ENCODE measurements around the gene TLCD2.
"Not testable (repeated sequence)": the region's sequence is repeated elsewhere in the genome, so short reads cannot be mapped to it uniquely, and the experiment has no call there.

Gene TLCD2

GRCh38 chr17:1713160-1713877 lies 3.1 kb upstream of the TLCD2 start:
- no peaks in the 10 kb centered on the region for H3K9me3 ChIP-seq (ENCODE audit: control insufficient read depth, low read depth, low read length)
- peaks cover 25% of the 10 kb centered on the region for H3K27me3 ChIP-seq (ENCODE audit: control insufficient read depth, insufficient read depth, low read length)
- H3K4me3 ChIP-seq (ENCODE audit: low read length) = no peak overlapping the region
- H3K4me1 ChIP-seq (ENCODE audit: control insufficient read depth, low read depth, low read length) = peaks cover 10% of the 10 kb centered on the region
- no peaks in the 10 kb centered on the region for H3K36me3 ChIP-seq (ENCODE audit: control insufficient read depth, low read depth, low read length)
- no peak overlapping the region for H3K27ac ChIP-seq (ENCODE audit: low read length)
- no peak overlapping the region for H3K9ac ChIP-seq (ENCODE audit: low read length)

GRCh38 chr17:1712271-1712670 lies 2.1 kb upstream of the TLCD2 start:
- Histone ChIP-seq H3K9me3 (ENCODE audit: control insufficient read depth, low read depth, low read length) (no peaks in the 10 kb centered on the region), H3K9ac (ENCODE audit: low read length) (no peak overlapping the region), H3K4me1 (ENCODE audit: control insufficient read depth, low read depth, low read length) (peaks cover 10% of the 10 kb centered on the region), H3K36me3 (ENCODE audit: control insufficient read depth, low read depth, low read length) (no peaks in the 10 kb centered on the region), H3K4me3 (ENCODE audit: low read length) (no peak overlapping the region), H3K27ac (ENCODE audit: low read length) (no peak overlapping the region), H3K27me3 (ENCODE audit: control insufficient read depth, insufficient read depth, low read length) (peaks cover 25% of the 10 kb centered on the region)

GRCh38 chr17:1711804-1712203 lies 1.6 kb upstream of the TLCD2 start:
- H3K4me3 ChIP-seq (ENCODE audit: low read length) = no peak overlapping the region
- peaks cover 25% of the 10 kb centered on the region for H3K27me3 ChIP-seq (ENCODE audit: control insufficient read depth, insufficient read depth, low read length)
- no peaks in the 10 kb centered on the region for H3K9me3 ChIP-seq (ENCODE audit: control insufficient read depth, low read depth, low read length)
- H3K36me3 ChIP-seq (ENCODE audit: control insufficient read depth, low read depth, low read length) = no peaks in the 10 kb centered on the region
- H3K4me1 ChIP-seq (ENCODE audit: control insufficient read depth, low read depth, low read length) = peaks cover 10% of the 10 kb centered on the region
- H3K27ac ChIP-seq (ENCODE audit: low read length) = no peak overlapping the region
- no peak overlapping the region for H3K9ac ChIP-seq (ENCODE audit: low read length)

- no peak overlapping the region for H3K27ac ChIP-seq (ENCODE audit: low read length)
- H3K27me3 ChIP-seq (ENCODE audit: control insufficient read depth, insufficient read depth, low read length) = peaks cover 25% of the 10 kb centered on the region
- no peaks in the 10 kb centered on the region for H3K9me3 ChIP-seq (ENCODE audit: control insufficient read depth, low read depth, low read length)
- H3K4me3 ChIP-seq (ENCODE audit: low read length) = peak overlapping the region; percentile 60
- H3K36me3 ChIP-seq (ENCODE audit: control insufficient read depth, low read depth, low read length) = no peaks in the 10 kb centered on the region
- H3K4me1 ChIP-seq (ENCODE audit: control insufficient read depth, low read depth, low read length) = peaks cover 10% of the 10 kb centered on the region
- H3K9ac ChIP-seq (ENCODE audit: low read length) = peak overlapping the region; percentile 10
These were observed 803 bp upstream of the TLCD2 start for GRCh38 chr17:1710807-1711553.

- Histone ChIP-seq H3K4me3 (ENCODE audit: low read length) (peak overlapping the region; percentile 60), H3K9ac (ENCODE audit: low read length) (no peak overlapping the region), H3K9me3 (ENCODE audit: control insufficient read depth, low read depth, low read length) (no peaks in the 10 kb centered on the region), H3K4me1 (ENCODE audit: control insufficient read depth, low read depth, low read length) (peaks cover 4% of the 10 kb centered on the region), H3K27me3 (ENCODE audit: control insufficient read depth, insufficient read depth, low read length) (peaks cover 25% of the 10 kb centered on the region), H3K27ac (ENCODE audit: low read length) (no peak overlapping the region), H3K36me3 (ENCODE audit: control insufficient read depth, low read depth, low read length) (no peaks in the 10 kb centered on the region)
These were observed 700 bp downstream of the TLCD2 start for GRCh38 chr17:1709403-1709951.

GRCh38 chr17:1708791-1709346 lies 1.3 kb downstream of the TLCD2 start:
- not testable (repeated sequence) for H3K4me3 ChIP-seq (ENCODE audit: low read length); H3K9me3 ChIP-seq (ENCODE audit: control insufficient read depth, low read depth, low read length); H3K9ac ChIP-seq (ENCODE audit: low read length); H3K4me1 ChIP-seq (ENCODE audit: control insufficient read depth, low read depth, low read length); H3K36me3 ChIP-seq (ENCODE audit: control insufficient read depth, low read depth, low read length); H3K27ac ChIP-seq (ENCODE audit: low read length)
- peaks cover 25% of the 10 kb centered on the region for H3K27me3 ChIP-seq (ENCODE audit: control insufficient read depth, insufficient read depth, low read length)

GRCh38 chr17:1707107-1707506 lies 3.1 kb downstream of the TLCD2 start:
- Histone ChIP-seq H3K4me1 (ENCODE audit: control insufficient read depth, low read depth, low read length) (no peaks in the 10 kb centered on the region), H3K4me3 (ENCODE audit: low read length) (no peak overlapping the region), H3K27me3 (ENCODE audit: control insufficient read depth, insufficient read depth, low read length) (peaks cover 25% of the 10 kb centered on the region), H3K9ac (ENCODE audit: low read length) (no peak overlapping the region), H3K9me3 (ENCODE audit: control insufficient read depth, low read depth, low read length) (no peaks in the 10 kb centered on the region), H3K27ac (ENCODE audit: low read length) (no peak overlapping the region), H3K36me3 (ENCODE audit: control insufficient read depth, low read depth, low read length) (no peaks in the 10 kb centered on the region)

- Histone ChIP-seq H3K9me3 (ENCODE audit: control insufficient read depth, low read depth, low read length) (no peaks in the 10 kb centered on the region), H3K4me1 (ENCODE audit: control insufficient read depth, low read depth, low read length) (no peaks in the 10 kb centered on the region)
These were observed 5.2 kb downstream of the TLCD2 start for GRCh38 chr17:1705004-1705403.

GRCh38 chr17:1703063-1703462 lies 7.1 kb downstream of the TLCD2 start:
- Histone ChIP-seq H3K4me1 (ENCODE audit: control insufficient read depth, low read depth, low read length) (no peaks in the 10 kb centered on the region), H3K4me3 (ENCODE audit: low read length) (no peak overlapping the region), H3K27me3 (ENCODE audit: control insufficient read depth, insufficient read depth, low read length) (no peaks in the 10 kb centered on the region), H3K9ac (ENCODE audit: low read length) (no peak overlapping the region), H3K36me3 (ENCODE audit: control insufficient read depth, low read depth, low read length) (no peaks in the 10 kb centered on the region), H3K27ac (ENCODE audit: low read length) (no peak overlapping the region), H3K9me3 (ENCODE audit: control insufficient read depth, low read depth, low read length) (no peaks in the 10 kb centered on the region)

More at GRCh38 chr17:1705004-1705403, 5.2 kb downstream of the TLCD2 start:
- H3K4me3 ChIP-seq (ENCODE audit: low read length) = no peak overlapping the region
- H3K27me3 ChIP-seq (ENCODE audit: control insufficient read depth, insufficient read depth, low read length) = peaks cover 10% of the 10 kb centered on the region
- no peak overlapping the region for H3K27ac ChIP-seq (ENCODE audit: low read length)
- H3K36me3 ChIP-seq (ENCODE audit: control insufficient read depth, low read depth, low read length) = no peaks in the 10 kb centered on the region
- no peak overlapping the region for H3K9ac ChIP-seq (ENCODE audit: low read length)

- not testable (repeated sequence) for H3K9ac ChIP-seq (ENCODE audit: low read length); H3K9me3 ChIP-seq (ENCODE audit: control insufficient read depth, low read depth, low read length); H3K36me3 ChIP-seq (ENCODE audit: control insufficient read depth, low read depth, low read length); H3K27me3 ChIP-seq (ENCODE audit: control insufficient read depth, insufficient read depth, low read length); H3K27ac ChIP-seq (ENCODE audit: low read length); H3K4me3 ChIP-seq (ENCODE audit: low read length); H3K4me1 ChIP-seq (ENCODE audit: control insufficient read depth, low read depth, low read length)
These were observed 10.3 kb downstream of the TLCD2 start for GRCh38 chr17:1699891-1700290.

- Histone ChIP-seq H3K4me3 (ENCODE audit: low read length) (no peak overlapping the region), H3K9ac (ENCODE audit: low read length) (no peak overlapping the region), H3K27ac (ENCODE audit: low read length) (no peak overlapping the region), H3K27me3 (ENCODE audit: control insufficient read depth, insufficient read depth, low read length) (no peaks in the 10 kb centered on the region), H3K36me3 (ENCODE audit: control insufficient read depth, low read depth, low read length) (no peaks in the 10 kb centered on the region), H3K9me3 (ENCODE audit: control insufficient read depth, low read depth, low read length) (no peaks in the 10 kb centered on the region), H3K4me1 (ENCODE audit: control insufficient read depth, low read depth, low read length) (no peaks in the 10 kb centered on the region)
These were observed 12.5 kb downstream of the TLCD2 start for GRCh38 chr17:1697681-1698080.
